CD4-positive, alpha-beta T cell treated with Interleukin-10 for 1 hour (primary cell): ENCODE measurements around the gene MARCHF11.

Experiments used
- DNase-seq: peaks from one replicate; pipeline ENCODE4 v3.0.0-alpha.2; 2020

The MARCHF11 gene

GRCh38 chr5:16049761-16050160, 129.8 kb downstream of the MARCHF11 start:
- DNase-seq: no peak

- no peak for DNase-seq
These were observed 131.5 kb downstream of the MARCHF11 start for GRCh38 chr5:16048132-16048531.

GRCh38 chr5:16043349-16043965, 136.1 kb downstream of the MARCHF11 start:
- no peak for DNase-seq

- DNase-seq: no peak
These were observed 142.3 kb downstream of the MARCHF11 start for GRCh38 chr5:16037121-16037845.

GRCh38 chr5:16034319-16035001, 145.1 kb downstream of the MARCHF11 start:
- no peak for DNase-seq

- DNase-seq: no peak
These were observed 146.2 kb downstream of the MARCHF11 start for GRCh38 chr5:16033187-16033925.

- no peak for DNase-seq
These were observed 150.9 kb downstream of the MARCHF11 start for GRCh38 chr5:16028708-16029107.

- no peak for DNase-seq
These were observed 153.9 kb downstream of the MARCHF11 start for GRCh38 chr5:16025681-16026080.

- DNase-seq: no peak
These were observed 160.6 kb downstream of the MARCHF11 start for GRCh38 chr5:16018970-16019369.

GRCh38 chr5:16017720-16018119, 161.9 kb downstream of the MARCHF11 start:
- no peak for DNase-seq
